Type B pancreatic cell (in vitro differentiated cells): ENCODE measurements around the gene TUNAR. TPM values are rescaled to one million over a fixed set of nuclear protein-coding genes. Genes with fewer than 3 reads are reported as not detected.

Source experiments
- DNase-seq: peaks from one replicate; pipeline ENCODE4 v3.0.0; 2021; ENCODE audit warnings: mixed read lengths; ENCODE audit not compliant: unreplicated experiment; ENCODE audit errors: extremely low spot score
- H3K27ac Mint-ChIP-seq: 2 replicates; pipeline ENCODE4 v1.8.0; 2021; ENCODE audit warnings: mild to moderate bottlenecking, mixed read lengths
- H3K27me3 Mint-ChIP-seq: 2 replicates; pipeline ENCODE4 v1.8.0; 2021; ENCODE audit warnings: mixed read lengths
- H3K36me3 Mint-ChIP-seq: 2 replicates; pipeline ENCODE4 v1.8.0; 2021; ENCODE audit warnings: mixed read lengths
- H3K4me1 Mint-ChIP-seq: one replicate; pipeline ENCODE4 v1.8.0; 2021; ENCODE audit warnings: mixed read lengths; ENCODE audit not compliant: unreplicated experiment
- H3K4me3 Mint-ChIP-seq: 2 replicates; pipeline ENCODE4 v1.8.0; 2021; ENCODE audit warnings: mild to moderate bottlenecking, mixed read lengths
- H3K9me3 Mint-ChIP-seq: 2 replicates; pipeline ENCODE4 v1.8.0; 2021; ENCODE audit warnings: mixed read lengths
- long read RNA-seq: library from polyadenylated mRNA; unstranded; transcript quantifications from one replicate; pipeline ENCODE4 v2.0.0, GENCODE V29; 2020
- total RNA-seq: library from RNA; stranded (reverse); gene quantifications from 2 replicates; pipeline ENCODE4 v1.2.1, GENCODE V29; 2021; ENCODE audit warnings: low replicate concordance
- TF ChIP-seq, protein P1 (sequence below): fragments of 200-600 bp; sonication (generic); conservative IDR thresholded peaks from 2 replicates; pipeline ENCODE4 v1.5.0; 2021; ENCODE audit warnings: antibody characterized with exemption, mild to moderate bottlenecking

Gene TUNAR
- 7.0 and 7.4 TPM in 2 replicates for total RNA-seq
- long read RNA-seq, transcript TUNAR-201 (2 exons, 3,197 nt), result major isoform, 5 of 9 reads
- long read RNA-seq, partial matches to known transcripts, result 0 of 9 reads
- long read RNA-seq, other reads (novel, unspliced or antisense), result 4 of 9 reads

DNA sequence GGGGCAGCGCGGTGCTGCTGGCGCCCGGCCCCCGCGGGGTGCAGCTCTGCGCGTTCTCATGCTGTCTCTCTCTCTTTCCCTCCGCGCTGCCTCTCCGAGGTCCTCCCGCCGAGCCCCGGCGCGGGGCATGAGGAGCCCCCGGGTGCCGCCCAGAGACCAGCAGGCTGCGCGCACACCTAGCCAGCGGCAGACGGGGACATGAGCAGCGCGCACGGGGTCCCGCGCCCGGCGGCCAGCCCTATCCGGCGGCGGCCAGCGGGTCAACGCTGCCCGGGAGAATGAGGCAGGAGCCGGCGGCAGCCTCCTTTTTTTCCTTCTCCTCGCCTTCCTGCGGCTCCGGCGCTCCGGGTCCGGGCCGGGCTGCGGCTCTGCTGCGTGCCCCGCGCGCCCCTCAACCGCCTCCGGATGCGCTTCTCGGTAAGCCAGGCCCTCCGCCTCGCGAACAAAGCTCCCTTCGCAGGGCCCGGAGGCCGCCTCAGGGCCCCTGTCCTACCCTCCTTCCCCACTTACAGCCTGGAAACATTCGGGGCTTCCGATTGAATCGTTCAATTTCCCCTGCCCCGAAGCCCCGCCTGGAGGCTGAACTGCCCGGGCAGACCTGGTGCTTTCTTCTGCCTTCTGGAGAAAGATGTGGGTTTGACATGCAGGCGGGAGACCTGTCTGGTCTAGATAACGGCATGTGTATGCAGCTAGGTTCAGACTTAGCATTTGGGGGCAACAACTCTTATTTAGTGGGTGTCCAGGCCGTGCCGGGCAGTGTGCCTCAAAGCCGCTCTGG, at the start of gene TUNAR:
TSS of gene TUNAR (plus strand) at position 72 of the 778 bp plus-strand sequence.
- no peak for DNase-seq
- peaks cover 6% of the 10 kb centered on the region for H3K4me1 Mint-ChIP-seq

DNA sequence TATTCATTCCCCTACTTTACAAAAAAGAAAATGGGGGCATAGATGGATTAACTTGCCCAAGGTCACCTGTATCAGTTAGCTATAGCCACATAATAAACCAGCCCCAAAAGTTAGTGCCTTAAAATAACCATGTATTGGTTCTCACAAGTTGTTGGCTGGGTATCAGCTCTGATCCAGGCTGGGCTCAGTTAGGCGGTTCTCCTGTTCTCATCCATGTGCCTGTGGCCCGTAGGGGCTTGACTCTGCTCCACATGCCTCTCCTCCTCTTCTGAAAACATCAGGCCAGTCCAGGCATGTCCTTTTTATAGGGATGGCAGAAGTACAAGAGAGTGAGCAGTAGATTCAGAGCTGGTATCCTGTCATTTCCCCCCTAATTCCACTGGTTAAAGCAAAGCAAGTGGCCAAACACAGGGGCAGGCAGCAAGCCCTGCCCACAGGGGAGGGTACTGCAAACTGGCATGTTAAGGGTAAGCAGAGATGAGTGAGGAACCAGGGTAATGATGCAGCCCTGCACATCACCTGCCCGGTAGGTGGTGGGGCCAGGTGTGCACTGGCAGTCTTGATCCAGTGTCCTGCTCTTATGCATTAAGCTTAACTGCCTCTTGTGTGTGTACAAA, 47.9 kb upstream of the TUNAR start:
- Mint-ChIP-seq H3K27ac (no peak overlapping the region), H3K27me3 (peaks cover 24% of the 10 kb centered on the region), H3K36me3 (no peaks in the 10 kb centered on the region), H3K4me3 (no peak overlapping the region), H3K4me1 (no peaks in the 10 kb centered on the region), H3K9me3 (no peaks in the 10 kb centered on the region)
- DNase-seq, result no peak
- TF ChIP-seq, protein P1, sequence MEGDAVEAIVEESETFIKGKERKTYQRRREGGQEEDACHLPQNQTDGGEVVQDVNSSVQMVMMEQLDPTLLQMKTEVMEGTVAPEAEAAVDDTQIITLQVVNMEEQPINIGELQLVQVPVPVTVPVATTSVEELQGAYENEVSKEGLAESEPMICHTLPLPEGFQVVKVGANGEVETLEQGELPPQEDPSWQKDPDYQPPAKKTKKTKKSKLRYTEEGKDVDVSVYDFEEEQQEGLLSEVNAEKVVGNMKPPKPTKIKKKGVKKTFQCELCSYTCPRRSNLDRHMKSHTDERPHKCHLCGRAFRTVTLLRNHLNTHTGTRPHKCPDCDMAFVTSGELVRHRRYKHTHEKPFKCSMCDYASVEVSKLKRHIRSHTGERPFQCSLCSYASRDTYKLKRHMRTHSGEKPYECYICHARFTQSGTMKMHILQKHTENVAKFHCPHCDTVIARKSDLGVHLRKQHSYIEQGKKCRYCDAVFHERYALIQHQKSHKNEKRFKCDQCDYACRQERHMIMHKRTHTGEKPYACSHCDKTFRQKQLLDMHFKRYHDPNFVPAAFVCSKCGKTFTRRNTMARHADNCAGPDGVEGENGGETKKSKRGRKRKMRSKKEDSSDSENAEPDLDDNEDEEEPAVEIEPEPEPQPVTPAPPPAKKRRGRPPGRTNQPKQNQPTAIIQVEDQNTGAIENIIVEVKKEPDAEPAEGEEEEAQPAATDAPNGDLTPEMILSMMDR, result no peak

More for the DNA sequence above, at the start of gene TUNAR:
- TF ChIP-seq, protein P1, result no peak
- Mint-ChIP-seq H3K27me3 (peaks cover 87% of the 10 kb centered on the region), H3K9me3 (no peaks in the 10 kb centered on the region), H3K36me3 (no peaks in the 10 kb centered on the region), H3K27ac (peak within 1 kb of the TSS; percentile 6), H3K4me3 (peak within 1 kb of the TSS; percentile 84)

DNA sequence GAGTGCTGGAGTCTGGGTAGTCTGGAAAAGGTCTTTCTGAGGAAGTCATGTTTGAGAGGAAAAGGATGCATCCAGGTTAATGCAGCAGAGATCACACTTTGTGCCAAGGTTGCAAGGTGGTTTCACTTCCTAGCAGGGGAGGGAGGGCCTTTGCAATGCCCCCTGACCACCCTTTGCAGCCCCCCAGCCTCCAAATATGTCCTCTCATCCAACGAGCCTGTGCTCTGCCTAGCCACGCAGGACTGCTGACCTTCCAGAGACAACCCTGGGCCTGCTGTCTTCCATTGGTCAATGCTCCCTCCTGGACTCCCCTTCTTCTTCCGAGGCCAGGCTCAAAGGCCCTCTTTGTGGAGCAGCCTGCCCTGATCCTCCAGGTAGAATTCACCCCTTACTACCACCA, 47.3 kb upstream of the TUNAR start:
- no peaks in the 10 kb centered on the region for H3K4me1 Mint-ChIP-seq
- TF ChIP-seq, protein P1, result no peak
- no peak for DNase-seq
- H3K4me3 Mint-ChIP-seq, result no peak overlapping the region
- no peaks in the 10 kb centered on the region for H3K9me3 Mint-ChIP-seq
- H3K36me3 Mint-ChIP-seq, result no peaks in the 10 kb centered on the region
- peak overlapping the region; percentile 29 for H3K27ac Mint-ChIP-seq
- H3K27me3 Mint-ChIP-seq, result peaks cover 24% of the 10 kb centered on the region

DNA sequence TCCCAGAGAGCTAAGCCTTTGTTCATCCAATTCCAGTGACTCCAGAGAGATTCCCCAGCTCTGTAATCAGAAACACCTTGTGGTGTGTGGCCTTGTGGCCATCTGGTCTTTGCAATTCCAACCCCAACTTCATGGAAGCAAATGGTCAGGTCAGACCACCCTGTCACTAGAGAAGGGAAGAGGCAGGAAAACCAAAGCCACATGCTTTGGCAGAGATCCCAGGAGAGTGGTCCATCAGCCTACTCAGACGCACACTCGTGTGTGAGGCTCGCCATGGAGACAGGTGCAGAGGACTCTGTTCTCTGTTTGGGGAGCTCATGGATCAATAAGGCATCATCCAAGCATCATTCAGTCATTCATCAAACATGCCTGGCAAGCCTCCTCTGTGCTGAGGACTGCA, 46.2 kb upstream of the TUNAR start:
- Mint-ChIP-seq H3K9me3 (no peaks in the 10 kb centered on the region), H3K4me1 (peaks cover 1% of the 10 kb centered on the region), H3K4me3 (no peak overlapping the region), H3K36me3 (no peaks in the 10 kb centered on the region), H3K27ac (no peak overlapping the region), H3K27me3 (peaks cover 25% of the 10 kb centered on the region)
- TF ChIP-seq, protein P1, result no peak
- no peak for DNase-seq

DNA sequence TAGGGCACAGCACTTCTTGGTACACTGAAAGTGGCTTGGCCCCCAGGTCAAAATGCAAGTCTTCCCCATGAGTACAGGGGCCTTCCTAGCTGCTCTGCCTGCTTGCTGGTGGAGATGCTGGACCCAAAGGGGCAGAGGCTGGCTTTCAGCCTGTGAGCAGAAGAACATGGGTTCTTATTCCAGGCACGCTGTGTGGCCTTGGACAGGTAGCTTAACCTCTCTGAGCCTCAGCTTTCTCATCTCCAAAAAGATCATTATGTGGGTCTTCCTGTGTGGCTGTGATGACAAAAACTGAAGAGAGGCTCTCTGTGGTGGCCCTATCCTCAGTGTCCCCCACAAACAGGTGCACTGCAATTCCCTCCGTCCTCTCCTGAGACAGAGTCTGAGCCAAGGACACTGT, 45.6 kb upstream of the TUNAR start:
- no peak for DNase-seq
- no peak overlapping the region for H3K27ac Mint-ChIP-seq
- H3K9me3 Mint-ChIP-seq, result no peaks in the 10 kb centered on the region
- H3K4me3 Mint-ChIP-seq, result no peak overlapping the region
- TF ChIP-seq, protein P1, result no peak
- peaks cover 3% of the 10 kb centered on the region for H3K4me1 Mint-ChIP-seq
- H3K27me3 Mint-ChIP-seq, result peaks cover 24% of the 10 kb centered on the region
- no peaks in the 10 kb centered on the region for H3K36me3 Mint-ChIP-seq
